Ascending aorta (tissue), 2 donors: ENCODE data around the gene MAOA. TPM values are rescaled to one million over a fixed set of nuclear protein-coding genes. Genes with fewer than 3 reads are reported as not detected.

Experiments used
- DNase-seq, 2 donors: peaks; one replicate each; pipeline ENCODE4 v3.0.0-alpha.2; 2019; ENCODE audit warnings: low spot score in 2 of 2
- H3K27ac ChIP-seq, 2 donors: fragments of 200-600 bp; sonication (generic); one replicate each; pipeline ENCODE4 v1.5.1; 2016 to 2017; ENCODE audit warnings: mild to moderate bottlenecking in 1 of 2
- H3K27me3 ChIP-seq: fragments of 200-600 bp; sonication (generic); one replicate; pipeline ENCODE4 v1.5.1; 2017
- H3K36me3 ChIP-seq, 2 donors: fragments of 200-600 bp; sonication (generic); one replicate each; pipeline ENCODE4 v1.5.1; 2016
- H3K4me1 ChIP-seq, 2 donors: fragments of 200-600 bp; sonication (generic); one replicate each; pipeline ENCODE4 v1.5.1; 2016 to 2017; ENCODE audit warnings: mild to moderate bottlenecking in 1 of 2
- H3K4me3 ChIP-seq, 2 donors: fragments of 200-600 bp; sonication (generic); one replicate each; pipeline ENCODE4 v1.5.1; 2016 to 2017; ENCODE audit warnings: mild to moderate bottlenecking in 1 of 2
- H3K9me3 ChIP-seq, 2 donors: fragments of 200-600 bp; sonication (generic); one replicate each; pipeline ENCODE4 v1.5.1; 2016
- CTCF ChIP-seq, 3 experiments: fragments of 200-600 bp in 2 of 3; fragments of 450-650 bp in 1 of 3; sonication (generic) in 2 of 3; IDR thresholded peaks; one replicate each; pipeline ENCODE4 v1.5.1; 2016 to 2019; ENCODE audit warnings: antibody characterized with exemption in 3 of 3, mild to moderate bottlenecking in 1 of 3, moderate library complexity in 1 of 3
- intact Hi-C: fragments of 100-400 bp; cut with DNase I; formaldehyde crosslinking; loops from one replicate; pipeline ENCODE4 v1.15.1; 2023
- total RNA-seq: library from RNA; depleted of rRNA; stranded (reverse); fragments of >200 nt; gene quantifications from one replicate; pipeline ENCODE4 v1.1.0, GENCODE V29; 2016

MAOA gene
- total RNA-seq, 1 donor from 2014 or later = 93.6 TPM

GRCh38 chrX:43654431-43655150 is 1.5 kb upstream of the MAOA start:
- peak; percentile 13 to 40 (median 37) for TF ChIP-seq CTCF (IDR thresholded peaks at IDR 0.05)
- intact Hi-C loops = loop anchor here (1.0 to 2.0 kb wide), 3 partner anchors 54 to 92 kb away; no protein-coding TSS in a partner anchor
- H3K4me3 ChIP-seq = peak overlapping the region; percentile 52 to 83
- H3K27ac ChIP-seq = peak overlapping the region; percentile 87 to 88
- H3K4me1 ChIP-seq = no peaks in the 10 kb centered on the region
- H3K36me3 ChIP-seq = no peaks in the 10 kb centered on the region
- peak; percentile 71 to 96 for DNase-seq
- no peaks in the 10 kb centered on the region for H3K9me3 ChIP-seq
- no peaks in the 10 kb centered on the region for H3K27me3 ChIP-seq

- intact Hi-C loops = loop anchor here (2.0 kb wide), 2 partner anchors 53 to 91 kb away; no protein-coding TSS in a partner anchor
- Histone ChIP-seq H3K4me1 (no peaks in the 10 kb centered on the region), H3K27ac (peak overlapping the region; percentile 87 to 88), H3K27me3 (no peaks in the 10 kb centered on the region), H3K36me3 (no peaks in the 10 kb centered on the region), H3K4me3 (peak overlapping the region; percentile 52 to 83), H3K9me3 (no peaks in the 10 kb centered on the region)
- TF ChIP-seq CTCF (IDR thresholded peaks at IDR 0.05) = no peak
- peak in 1 of 2 donors; percentile 67 for DNase-seq
Measured at GRCh38 chrX:43655151-43656004, 721 bp upstream of the MAOA start.

- no peak for TF ChIP-seq CTCF (IDR thresholded peaks at IDR 0.05)
- H3K27me3 ChIP-seq = no peaks in the 10 kb centered on the region
- no peak for DNase-seq
- intact Hi-C loops = no loop called here
- H3K36me3 ChIP-seq = no peaks in the 10 kb centered on the region
- peak overlapping the region in 1 of 2 donors; percentile 56 for H3K4me3 ChIP-seq
- peaks cover 0 to 4% of the 10 kb centered on the region in 2 donors for H3K4me1 ChIP-seq
- H3K27ac ChIP-seq = no peak overlapping the region
- H3K9me3 ChIP-seq = no peaks in the 10 kb centered on the region
Measured at GRCh38 chrX:43657671-43658070, 1.6 kb downstream of the MAOA start.

GRCh38 chrX:43661521-43662240 is 5.6 kb downstream of the MAOA start:
- no peak for DNase-seq
- no peak for TF ChIP-seq CTCF (IDR thresholded peaks at IDR 0.05)
- Histone ChIP-seq H3K27ac (peak overlapping the region; percentile 4 to 65), H3K4me3 (peak overlapping the region in 1 of 2 donors; percentile 28), H3K36me3 (no peaks in the 10 kb centered on the region), H3K27me3 (no peaks in the 10 kb centered on the region), H3K9me3 (no peaks in the 10 kb centered on the region), H3K4me1 (peaks cover 0 to 4% of the 10 kb centered on the region in 2 donors)
- intact Hi-C loops = loop anchor here (2.0 kb wide), 1 partner anchor 73 kb away; no protein-coding TSS in a partner anchor

- Histone ChIP-seq H3K4me1 (peaks cover 0 to 4% of the 10 kb centered on the region in 2 donors), H3K27me3 (no peaks in the 10 kb centered on the region), H3K36me3 (no peaks in the 10 kb centered on the region), H3K9me3 (no peaks in the 10 kb centered on the region), H3K4me3 (no peak overlapping the region), H3K27ac (no peak overlapping the region)
- no peak for TF ChIP-seq CTCF (IDR thresholded peaks at IDR 0.05)
- no peak for DNase-seq
- intact Hi-C loops = no loop called here
Measured at GRCh38 chrX:43663173-43663572, 7.1 kb downstream of the MAOA start.
